ENCODE results near the gene CPM. TPM values are rescaled to one million over a fixed set of nuclear protein-coding genes. Genes with fewer than 3 reads are reported as not detected.

The CPM gene
- polyA plus RNA-seq, 1 experiment = 5.4 TPM

- Histone ChIP-seq H3K27ac (ENCODE audit: low read depth, low read length) (no peak overlapping the region), H3K9me3 (ENCODE audit: control insufficient read depth, insufficient read depth, low read length) (no peaks in the 10 kb centered on the region), H3K27me3 (ENCODE audit: control insufficient read depth, insufficient read depth, low read length) (no peaks in the 10 kb centered on the region), H3K4me3 (ENCODE audit: low read depth, low read length) (no peak overlapping the region)
- POLR2A ChIA-PET = no interaction called here
- TF ChIP-seq, protein P1, sequence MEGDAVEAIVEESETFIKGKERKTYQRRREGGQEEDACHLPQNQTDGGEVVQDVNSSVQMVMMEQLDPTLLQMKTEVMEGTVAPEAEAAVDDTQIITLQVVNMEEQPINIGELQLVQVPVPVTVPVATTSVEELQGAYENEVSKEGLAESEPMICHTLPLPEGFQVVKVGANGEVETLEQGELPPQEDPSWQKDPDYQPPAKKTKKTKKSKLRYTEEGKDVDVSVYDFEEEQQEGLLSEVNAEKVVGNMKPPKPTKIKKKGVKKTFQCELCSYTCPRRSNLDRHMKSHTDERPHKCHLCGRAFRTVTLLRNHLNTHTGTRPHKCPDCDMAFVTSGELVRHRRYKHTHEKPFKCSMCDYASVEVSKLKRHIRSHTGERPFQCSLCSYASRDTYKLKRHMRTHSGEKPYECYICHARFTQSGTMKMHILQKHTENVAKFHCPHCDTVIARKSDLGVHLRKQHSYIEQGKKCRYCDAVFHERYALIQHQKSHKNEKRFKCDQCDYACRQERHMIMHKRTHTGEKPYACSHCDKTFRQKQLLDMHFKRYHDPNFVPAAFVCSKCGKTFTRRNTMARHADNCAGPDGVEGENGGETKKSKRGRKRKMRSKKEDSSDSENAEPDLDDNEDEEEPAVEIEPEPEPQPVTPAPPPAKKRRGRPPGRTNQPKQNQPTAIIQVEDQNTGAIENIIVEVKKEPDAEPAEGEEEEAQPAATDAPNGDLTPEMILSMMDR (IDR thresholded peaks at IDR 0.05; ENCODE audit: low read depth, low read length) = no peak
- no peak for DNase-seq (ENCODE audit: low read depth, low spot score)
- CTCF ChIA-PET = interaction anchor here (0.6 to 6.9 kb wide), 2 partner anchors 40 to 199 kb away, joined by 3 to 48 read pairs; no protein-coding TSS in a partner anchor
Observed at GRCh38 chr12:68871396-68871795, 61.6 kb downstream of the CPM start.

DNA sequence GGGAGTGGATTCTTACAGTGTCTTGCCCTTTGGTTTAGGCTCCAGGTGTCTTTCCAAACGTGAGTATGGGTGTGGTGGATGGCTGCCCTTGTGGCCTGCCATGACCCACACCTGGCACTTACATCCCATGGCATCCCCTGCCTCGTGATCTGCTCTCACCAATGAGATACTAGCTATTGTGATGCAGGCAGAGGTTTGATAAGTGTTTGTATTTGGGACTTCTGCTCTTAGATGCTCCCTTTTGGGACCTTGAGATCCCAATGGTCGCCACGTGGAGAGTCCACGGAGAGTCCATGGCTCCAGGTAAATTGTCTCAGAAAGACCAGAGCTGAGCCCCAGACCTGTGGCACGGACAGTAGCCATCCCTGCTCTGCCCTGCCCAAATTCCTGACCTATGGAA, 62.5 kb downstream of the CPM start:
- Histone ChIP-seq H3K27ac (ENCODE audit: low read depth, low read length) (no peak overlapping the region), H3K4me3 (ENCODE audit: low read depth, low read length) (no peak overlapping the region), H3K9me3 (ENCODE audit: control insufficient read depth, insufficient read depth, low read length) (no peaks in the 10 kb centered on the region), H3K27me3 (ENCODE audit: control insufficient read depth, insufficient read depth, low read length) (no peaks in the 10 kb centered on the region)
- no peak for DNase-seq (ENCODE audit: low read depth, low spot score)
- CTCF ChIA-PET = interaction anchor here (0.6 to 6.9 kb wide), 3 partner anchors 41 to 286 kb away, joined by 3 to 48 read pairs (median 33); no protein-coding TSS in a partner anchor
- TF ChIP-seq, protein P1 (IDR thresholded peaks at IDR 0.05; ENCODE audit: low read depth, low read length) = no peak
- POLR2A ChIA-PET = no interaction called here

DNA sequence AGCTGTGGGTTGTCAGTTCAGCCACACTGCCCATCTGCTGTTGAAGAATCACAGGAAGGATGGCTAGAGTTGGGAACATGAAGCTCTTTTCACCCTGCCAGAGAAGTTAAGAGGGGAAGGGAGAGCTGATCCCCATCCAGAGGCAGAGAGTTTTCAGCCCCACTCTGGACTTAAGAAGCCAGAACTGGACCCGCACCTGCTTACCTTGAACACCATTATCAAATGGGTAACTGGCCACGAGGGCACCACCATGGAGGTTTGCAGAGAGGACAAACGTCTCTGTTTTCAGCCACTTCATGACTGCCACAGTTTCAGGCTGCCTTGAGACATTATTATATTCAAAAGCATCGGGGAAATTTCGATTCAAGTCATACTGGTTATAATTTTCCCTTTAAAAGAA, 63.0 kb downstream of the CPM start:
- Histone ChIP-seq H3K27ac (ENCODE audit: low read depth, low read length) (no peak overlapping the region), H3K27me3 (ENCODE audit: control insufficient read depth, insufficient read depth, low read length) (no peaks in the 10 kb centered on the region), H3K4me3 (ENCODE audit: low read depth, low read length) (no peak overlapping the region), H3K9me3 (ENCODE audit: control insufficient read depth, insufficient read depth, low read length) (no peaks in the 10 kb centered on the region)
- TF ChIP-seq, protein P1 (IDR thresholded peaks at IDR 0.05; ENCODE audit: low read depth, low read length) = no peak
- no peak for DNase-seq (ENCODE audit: low read depth, low spot score)
- POLR2A ChIA-PET = no interaction called here
- CTCF ChIA-PET = interaction anchor here (1.1 to 6.9 kb wide), 3 partner anchors 10 to 286 kb away, joined by 3 to 48 read pairs (median 33); no protein-coding TSS in a partner anchor

DNA sequence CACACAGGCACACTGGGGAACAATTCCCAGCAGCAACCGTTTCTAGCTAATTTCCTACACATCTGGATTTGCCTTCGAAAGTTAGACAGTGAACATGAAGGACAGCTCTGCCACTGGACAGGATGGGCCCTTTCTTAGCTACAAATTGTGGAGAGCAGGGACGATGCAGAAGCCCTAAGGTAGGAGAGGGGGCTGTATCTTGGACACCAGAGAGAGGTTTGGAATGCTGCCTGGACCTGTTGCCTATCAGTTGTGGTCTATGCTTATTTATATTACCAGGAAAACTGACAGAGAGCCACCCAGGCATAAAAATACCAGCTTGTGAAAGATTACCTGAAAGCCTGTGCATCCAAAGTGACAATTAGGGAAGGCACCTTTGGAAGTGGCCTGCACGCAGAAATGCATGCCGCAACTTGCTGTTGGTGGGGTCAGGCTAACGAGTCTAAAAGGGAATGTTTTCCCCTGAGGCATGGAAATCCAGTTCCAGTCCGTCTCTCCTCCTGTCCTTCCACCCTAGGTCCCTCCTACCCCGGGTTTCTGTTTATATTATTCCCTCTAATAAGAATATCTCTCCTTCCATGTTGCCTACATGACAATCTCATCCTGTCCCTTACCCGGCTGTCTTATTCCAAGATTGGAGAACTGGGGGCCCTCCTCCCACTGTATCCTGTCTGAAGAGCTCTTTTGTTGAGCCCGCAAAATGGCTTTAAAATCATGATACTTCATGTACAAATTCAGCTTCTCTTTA, 64.8 kb downstream of the CPM start:
- no peak overlapping the region for H3K27ac ChIP-seq (ENCODE audit: low read depth, low read length)
- TF ChIP-seq, protein P1 (IDR thresholded peaks at IDR 0.05; ENCODE audit: low read depth, low read length) = no peak
- no peaks in the 10 kb centered on the region for H3K27me3 ChIP-seq (ENCODE audit: control insufficient read depth, insufficient read depth, low read length)
- DNase-seq (ENCODE audit: low read depth, low spot score) = no peak
- H3K9me3 ChIP-seq (ENCODE audit: control insufficient read depth, insufficient read depth, low read length) = no peaks in the 10 kb centered on the region
- POLR2A ChIA-PET = no interaction called here
- CTCF ChIA-PET = interaction anchor here (0.6 to 6.9 kb wide), 3 partner anchors 32 to 288 kb away, joined by 4 to 48 read pairs (median 33); no protein-coding TSS in a partner anchor
- no peak overlapping the region for H3K4me3 ChIP-seq (ENCODE audit: low read depth, low read length)

- Histone ChIP-seq H3K4me3 (ENCODE audit: low read depth, low read length) (no peak overlapping the region), H3K9me3 (ENCODE audit: control insufficient read depth, insufficient read depth, low read length) (no peaks in the 10 kb centered on the region), H3K27ac (ENCODE audit: low read depth, low read length) (no peak overlapping the region), H3K27me3 (ENCODE audit: control insufficient read depth, insufficient read depth, low read length) (no peaks in the 10 kb centered on the region)
- TF ChIP-seq, protein P1 (IDR thresholded peaks at IDR 0.05; ENCODE audit: low read depth, low read length) = no peak
- POLR2A ChIA-PET = no interaction called here
- CTCF ChIA-PET = interaction anchor here (0.6 to 6.9 kb wide), 3 partner anchors 31 to 289 kb away, joined by 4 to 48 read pairs (median 33); no protein-coding TSS in a partner anchor
- no peak for DNase-seq (ENCODE audit: low read depth, low spot score)
Observed at GRCh38 chr12:68867606-68868005, 65.4 kb downstream of the CPM start.
